Measurements from ENCODE around the gene BCL2A1.
"Not testable (repeated sequence)": the region's sequence is repeated elsewhere in the genome, so short reads cannot be mapped to it uniquely, and the experiment has no call there.

BCL2A1 gene

GRCh38 chr15:79989183-79989582, 18.2 kb upstream of the BCL2A1 start:
- no peak for DNase-seq (ENCODE audit: low spot score)

GRCh38 chr15:79988448-79989117, 17.6 kb upstream of the BCL2A1 start:
- DNase-seq (ENCODE audit: low spot score), result no peak

DNA sequence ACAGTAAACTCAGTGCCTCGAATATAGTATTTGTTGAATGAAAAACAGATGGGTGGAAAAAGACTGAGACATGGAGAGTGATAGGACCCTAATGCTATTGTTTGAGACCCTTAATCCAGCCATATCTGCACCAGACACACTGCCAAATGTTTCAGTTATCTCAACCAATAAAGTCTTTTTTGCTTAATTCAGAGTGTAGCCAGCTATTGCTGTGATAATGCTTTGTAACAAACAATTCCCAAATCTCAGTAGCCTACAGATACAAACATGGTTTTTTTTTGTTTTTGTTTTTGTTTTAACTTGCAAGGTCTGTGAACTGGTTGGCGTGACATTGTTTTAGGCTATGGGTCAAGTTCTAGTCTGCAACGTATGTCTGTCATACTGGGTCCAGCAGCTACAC, 17.0 kb upstream of the BCL2A1 start:
- no peak for DNase-seq (ENCODE audit: low spot score)

GRCh38 chr15:79987569-79987955, 16.6 kb upstream of the BCL2A1 start:
- no peak for DNase-seq (ENCODE audit: low spot score)

- DNase-seq (ENCODE audit: low spot score), result no peak
Measured at GRCh38 chr15:79981831-79982455, 10.9 kb upstream of the BCL2A1 start.

GRCh38 chr15:79978655-79979514, 7.9 kb upstream of the BCL2A1 start:
- DNase-seq (ENCODE audit: low spot score), result no peak

- no peak for DNase-seq (ENCODE audit: low spot score)
Measured at GRCh38 chr15:79978260-79978654, 7.3 kb upstream of the BCL2A1 start.

- no peak for DNase-seq (ENCODE audit: low spot score)
Measured at GRCh38 chr15:79977431-79978054, 6.5 kb upstream of the BCL2A1 start.

DNA sequence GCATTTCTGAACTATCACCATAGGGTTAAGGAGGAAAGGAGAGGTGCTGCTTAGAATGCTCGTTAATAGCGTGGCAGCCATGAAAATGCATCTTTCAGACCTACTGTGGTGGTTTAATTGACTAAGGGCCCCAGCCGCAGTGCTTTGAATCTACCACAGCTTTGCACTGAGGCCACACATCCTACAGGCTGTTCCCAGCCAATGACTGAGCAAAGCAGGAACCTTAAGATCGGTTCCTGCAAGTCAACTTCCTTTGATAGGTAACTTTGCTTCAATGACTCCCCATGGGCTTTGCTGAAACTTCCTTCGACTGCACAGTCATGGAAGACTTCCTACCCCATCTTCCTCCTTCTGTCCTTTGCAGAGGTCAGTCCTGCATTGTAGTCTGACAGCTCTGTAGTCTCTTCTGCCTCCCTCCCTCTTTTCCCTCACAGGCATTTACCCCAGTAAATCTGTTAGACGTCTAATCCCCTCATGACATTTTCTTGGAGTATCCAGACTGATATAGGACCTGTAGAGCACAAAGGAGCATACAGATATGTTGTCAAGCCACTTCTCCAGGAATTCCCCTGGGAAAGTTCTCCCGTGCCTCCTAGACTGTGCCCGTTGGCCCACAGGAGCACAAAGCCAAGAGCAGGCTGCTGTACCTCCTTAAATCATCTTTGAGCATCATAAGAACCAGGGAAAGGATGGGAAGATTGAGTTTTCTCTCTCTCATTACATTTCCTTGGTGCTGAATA, 2.6 kb upstream of the BCL2A1 start:
- no peak for DNase-seq (ENCODE audit: low spot score)

DNA sequence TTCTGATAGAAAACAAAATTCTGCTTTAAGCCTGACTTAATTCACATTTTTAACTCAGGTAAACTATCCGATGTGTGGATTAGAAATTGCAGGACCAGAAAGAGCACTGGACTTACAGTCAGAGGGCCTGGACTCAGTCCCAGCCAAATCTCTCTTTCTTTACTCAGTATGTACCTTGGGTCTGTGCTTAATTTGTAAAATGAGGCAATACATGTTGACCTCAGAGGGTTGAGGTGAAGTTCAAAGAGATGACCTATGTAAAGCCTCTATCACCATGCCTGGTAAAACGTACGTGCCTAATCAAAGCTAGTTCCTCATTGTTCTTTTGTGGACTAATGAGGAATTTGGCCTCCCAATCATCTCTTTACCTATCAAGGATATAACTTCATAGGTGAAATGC, 1.9 kb upstream of the BCL2A1 start:
- no peak for DNase-seq (ENCODE audit: low spot score)

GRCh38 chr15:79970181-79970580, 815 bp downstream of the BCL2A1 start:
- no peak for DNase-seq (ENCODE audit: low spot score)

DNA sequence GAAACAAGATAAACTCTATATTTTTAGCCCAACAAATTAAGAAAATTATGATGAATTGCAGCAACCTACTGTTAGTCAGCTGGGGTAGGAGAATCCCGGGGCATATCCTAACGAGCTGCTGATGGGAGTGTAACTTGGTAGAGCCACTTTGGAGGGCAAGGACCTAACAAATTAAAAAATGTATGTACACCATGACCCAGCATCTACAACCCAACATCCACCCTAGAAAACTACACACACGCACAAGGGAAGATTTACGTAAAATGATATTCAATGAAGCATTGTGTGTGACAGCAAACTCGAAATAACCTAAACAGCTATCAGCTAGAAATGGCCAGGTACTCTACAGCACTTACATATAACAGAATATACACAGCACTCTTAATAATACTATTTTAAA, 1.9 kb downstream of the BCL2A1 start:
- no peak for DNase-seq (ENCODE audit: low spot score)

GRCh38 chr15:79967298-79968182, 3.5 kb downstream of the BCL2A1 start:
- DNase-seq (ENCODE audit: low spot score), result no peak

GRCh38 chr15:79966634-79967297, 4.2 kb downstream of the BCL2A1 start:
- DNase-seq (ENCODE audit: low spot score), result no peak

DNA sequence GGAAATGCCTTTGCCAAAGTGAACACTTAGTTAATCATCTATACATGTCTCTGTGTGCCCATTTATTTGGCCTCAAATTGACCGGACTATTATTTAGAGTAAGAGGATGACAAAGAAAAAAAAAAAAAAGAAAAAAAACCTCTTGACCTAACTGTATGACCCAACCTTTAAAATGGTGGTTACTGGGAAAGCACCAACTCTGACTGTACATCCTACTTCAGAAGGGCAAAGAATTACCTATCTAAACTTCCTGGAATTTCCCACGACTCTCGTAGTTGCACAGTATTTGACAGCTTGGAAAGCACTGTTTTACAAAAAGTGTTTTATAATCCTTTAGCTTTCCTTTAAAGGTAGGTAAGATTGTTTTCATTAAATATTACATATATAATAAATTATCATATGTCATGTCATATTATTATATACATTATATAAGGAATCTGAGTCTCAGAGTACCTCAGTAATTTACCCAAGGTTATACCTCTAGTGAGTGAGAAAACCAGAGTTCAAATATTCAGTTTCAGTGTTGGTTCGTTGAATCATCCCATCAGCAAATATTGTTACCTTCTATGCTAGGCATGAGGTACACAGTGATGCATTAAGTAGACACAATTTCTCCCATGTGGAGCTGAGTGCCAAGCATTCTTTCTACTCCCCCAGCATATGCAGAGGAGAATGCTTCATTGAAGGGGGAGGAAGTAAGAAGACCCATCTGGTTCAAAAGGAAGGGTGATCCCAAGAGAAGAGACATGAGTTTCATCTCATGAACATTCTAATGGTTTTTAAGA, 5.0 kb downstream of the BCL2A1 start:
- no peak for DNase-seq (ENCODE audit: low spot score)

GRCh38 chr15:79964232-79964805, 6.7 kb downstream of the BCL2A1 start:
- DNase-seq (ENCODE audit: low spot score), result no peak

DNA sequence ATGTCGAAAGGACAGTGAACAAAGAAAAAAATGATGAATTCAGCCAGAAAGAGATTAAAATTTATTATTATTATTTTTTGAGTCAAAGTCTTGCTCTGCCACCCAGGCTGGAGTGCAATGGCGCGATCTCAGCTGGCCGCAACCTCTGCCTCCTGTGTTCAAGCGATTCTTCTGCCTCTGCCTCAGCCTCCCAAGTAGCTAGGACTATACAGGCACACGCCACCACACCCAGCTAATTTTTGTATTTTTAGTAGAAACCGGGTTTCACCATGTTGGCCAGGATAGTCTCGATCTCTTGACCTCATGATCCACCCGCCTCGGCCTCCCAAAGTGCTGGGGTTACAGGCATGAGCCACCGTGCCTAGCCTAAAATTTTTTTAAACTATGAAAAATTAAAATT, 8.1 kb downstream of the BCL2A1 start:
- DNase-seq (ENCODE audit: low spot score), result not testable (repeated sequence)

GRCh38 chr15:79962178-79962577, 8.8 kb downstream of the BCL2A1 start:
- DNase-seq (ENCODE audit: low spot score), result no peak

DNA sequence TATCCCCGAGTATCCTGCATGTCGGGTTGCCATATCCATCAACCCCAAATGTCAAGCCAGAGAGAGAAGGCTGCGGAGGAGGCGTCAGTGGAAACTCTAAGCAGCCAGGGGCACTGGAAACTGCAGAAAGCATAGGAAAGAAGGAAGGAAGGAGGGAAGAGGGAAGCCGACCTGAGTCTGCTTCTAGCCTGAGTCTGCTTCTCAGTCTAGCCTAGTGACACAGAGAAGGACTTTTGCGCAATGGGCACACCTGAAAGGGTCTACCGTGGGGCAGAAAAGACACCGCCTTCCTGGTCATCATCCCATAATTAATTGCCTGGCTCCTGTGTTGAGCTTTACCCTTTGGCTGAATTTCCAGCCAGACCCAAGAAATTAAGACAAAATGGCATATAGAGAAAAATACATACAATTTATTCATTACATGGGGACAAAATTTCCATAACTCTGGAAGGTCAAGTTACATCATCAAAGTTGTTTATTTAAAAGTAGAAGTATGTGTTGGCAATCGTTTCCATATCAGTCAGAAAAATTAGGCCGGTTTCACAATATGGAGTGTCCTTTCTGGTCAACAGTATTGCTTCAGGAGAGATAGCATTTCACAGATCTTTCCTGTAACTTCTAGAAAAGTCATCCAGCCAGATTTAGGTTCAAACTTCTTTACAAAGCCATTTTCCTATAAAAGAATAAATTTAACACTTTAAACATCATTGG, 10.3 kb downstream of the BCL2A1 start:
- DNase-seq (ENCODE audit: low spot score), result no peak

All from D341Med (cell line).